Activated T-cell treated with anti-CD3 and anti-CD28 coated beads, Interleukin-2, amount 50 U/mL, for 24 hours (primary cell): Measurements from ENCODE around the gene GRPR.
"Not testable (repeated sequence)": the region's sequence is repeated elsewhere in the genome, so short reads cannot be mapped to it uniquely, and the experiment has no call there.

ENCODE experiments used
- DNase-seq: peaks from one replicate; pipeline ENCODE4 v3.0.0-alpha.2; 2020
- H3K27ac Mint-ChIP-seq: 2 replicates; pipeline ENCODE4 v1.8.0; 2020; ENCODE audit warnings: mild to moderate bottlenecking, mixed read lengths
- H3K27me3 Mint-ChIP-seq: 2 replicates; pipeline ENCODE4 v1.8.0; 2020; ENCODE audit warnings: mixed read lengths
- H3K36me3 Mint-ChIP-seq: 2 replicates; pipeline ENCODE4 v1.8.0; 2020; ENCODE audit warnings: low read depth, mixed read lengths
- H3K4me1 Mint-ChIP-seq: 2 replicates; pipeline ENCODE4 v1.8.0; 2020; ENCODE audit warnings: low read depth, mixed read lengths
- H3K4me3 Mint-ChIP-seq: 2 replicates; pipeline ENCODE4 v1.8.0; 2020; ENCODE audit warnings: mild to moderate bottlenecking, moderate library complexity, mixed read lengths
- H3K9me3 Mint-ChIP-seq: 2 replicates; pipeline ENCODE4 v1.8.0; 2020; ENCODE audit warnings: mixed read lengths

The GRPR gene

GRCh38 chrX:16144420-16144819 is 21.1 kb downstream of the GRPR start:
- peaks cover 64% of the 10 kb centered on the region for H3K27me3 Mint-ChIP-seq
- DNase-seq, result no peak
- H3K9me3 Mint-ChIP-seq, result no peaks in the 10 kb centered on the region
- peaks cover 5% of the 10 kb centered on the region for H3K4me1 Mint-ChIP-seq
- H3K27ac Mint-ChIP-seq, result no peak overlapping the region
- no peaks in the 10 kb centered on the region for H3K36me3 Mint-ChIP-seq
- H3K4me3 Mint-ChIP-seq, result no peak overlapping the region

GRCh38 chrX:16145093-16145492 is 21.7 kb downstream of the GRPR start:
- not testable (repeated sequence) for DNase-seq, H3K9me3 Mint-ChIP-seq, H3K4me1 Mint-ChIP-seq, H3K27ac Mint-ChIP-seq, H3K36me3 Mint-ChIP-seq, H3K4me3 Mint-ChIP-seq
- peaks cover 58% of the 10 kb centered on the region for H3K27me3 Mint-ChIP-seq

- Mint-ChIP-seq H3K4me1 (peaks cover 2% of the 10 kb centered on the region), H3K36me3 (no peaks in the 10 kb centered on the region), H3K4me3 (no peak overlapping the region), H3K27ac (no peak overlapping the region), H3K27me3 (peaks cover 57% of the 10 kb centered on the region), H3K9me3 (no peaks in the 10 kb centered on the region)
- no peak for DNase-seq
These were observed 22.3 kb downstream of the GRPR start for GRCh38 chrX:16145656-16146055.

GRCh38 chrX:16148896-16149295 is 25.5 kb downstream of the GRPR start:
- no peak overlapping the region for H3K27ac Mint-ChIP-seq
- H3K27me3 Mint-ChIP-seq, result peaks cover 43% of the 10 kb centered on the region
- no peak overlapping the region for H3K4me3 Mint-ChIP-seq
- no peaks in the 10 kb centered on the region for H3K4me1 Mint-ChIP-seq
- no peaks in the 10 kb centered on the region for H3K9me3 Mint-ChIP-seq
- H3K36me3 Mint-ChIP-seq, result no peaks in the 10 kb centered on the region
- DNase-seq, result no peak

- no peak overlapping the region for H3K4me3 Mint-ChIP-seq
These were observed 32.3 kb downstream of the GRPR start for GRCh38 chrX:16155581-16156096.

GRCh38 chrX:16156692-16157331 is 33.4 kb downstream of the GRPR start:
- H3K27me3 Mint-ChIP-seq, result peaks cover 49% of the 10 kb centered on the region
- no peak for DNase-seq
- no peaks in the 10 kb centered on the region for H3K36me3 Mint-ChIP-seq
- no peak overlapping the region for H3K4me3 Mint-ChIP-seq
- H3K27ac Mint-ChIP-seq, result no peak overlapping the region
- no peaks in the 10 kb centered on the region for H3K4me1 Mint-ChIP-seq
- H3K9me3 Mint-ChIP-seq, result no peaks in the 10 kb centered on the region

More at GRCh38 chrX:16155581-16156096, 32.3 kb downstream of the GRPR start:
- no peak for DNase-seq
- no peaks in the 10 kb centered on the region for H3K9me3 Mint-ChIP-seq
- H3K27ac Mint-ChIP-seq, result no peak overlapping the region
- no peaks in the 10 kb centered on the region for H3K36me3 Mint-ChIP-seq
- peaks cover 39% of the 10 kb centered on the region for H3K27me3 Mint-ChIP-seq
- H3K4me1 Mint-ChIP-seq, result no peaks in the 10 kb centered on the region

- DNase-seq, result no peak
- no peaks in the 10 kb centered on the region for H3K4me1 Mint-ChIP-seq
These were observed 37.4 kb downstream of the GRPR start for GRCh38 chrX:16160729-16161128.

GRCh38 chrX:16161173-16161572 is 37.8 kb downstream of the GRPR start:
- not testable (repeated sequence) for H3K4me1 Mint-ChIP-seq, H3K36me3 Mint-ChIP-seq, DNase-seq, H3K4me3 Mint-ChIP-seq, H3K27ac Mint-ChIP-seq, H3K9me3 Mint-ChIP-seq
- H3K27me3 Mint-ChIP-seq, result peaks cover 57% of the 10 kb centered on the region

More at GRCh38 chrX:16160729-16161128, 37.4 kb downstream of the GRPR start:
- Mint-ChIP-seq H3K9me3 (no peaks in the 10 kb centered on the region), H3K4me3 (no peak overlapping the region), H3K27me3 (peaks cover 57% of the 10 kb centered on the region), H3K36me3 (no peaks in the 10 kb centered on the region), H3K27ac (no peak overlapping the region)

GRCh38 chrX:16162391-16162790 is 39.0 kb downstream of the GRPR start:
- Mint-ChIP-seq H3K36me3 (no peaks in the 10 kb centered on the region), H3K4me3 (no peak overlapping the region), H3K27ac (no peak overlapping the region), H3K4me1 (no peaks in the 10 kb centered on the region), H3K9me3 (no peaks in the 10 kb centered on the region), H3K27me3 (peaks cover 60% of the 10 kb centered on the region)
- DNase-seq, result no peak

GRCh38 chrX:16164748-16165147 is 41.4 kb downstream of the GRPR start:
- H3K27me3 Mint-ChIP-seq, result peaks cover 65% of the 10 kb centered on the region

GRCh38 chrX:16167181-16167580 is 43.8 kb downstream of the GRPR start, which contains the start of gene MAGEB17:
Gene MAGEB17, plus strand, starts transcription at chrX:16167481. Its CDS starts 2,902 bp downstream, at chrX:16170383.
- H3K27me3 Mint-ChIP-seq, result peaks cover 56% of the 10 kb centered on the region
- H3K9me3 Mint-ChIP-seq, result no peaks in the 10 kb centered on the region
- no peak within 1 kb of the TSS for H3K4me3 Mint-ChIP-seq
- no peaks in the 10 kb centered on the region for H3K4me1 Mint-ChIP-seq
- H3K27ac Mint-ChIP-seq, result no peak within 1 kb of the TSS
- no peaks in the 10 kb centered on the region for H3K36me3 Mint-ChIP-seq
- no peak for DNase-seq

More at GRCh38 chrX:16164748-16165147, 41.4 kb downstream of the GRPR start:
- no peak for DNase-seq
- H3K27ac Mint-ChIP-seq, result no peak overlapping the region
- H3K4me1 Mint-ChIP-seq, result no peaks in the 10 kb centered on the region
- no peak overlapping the region for H3K4me3 Mint-ChIP-seq
- H3K36me3 Mint-ChIP-seq, result no peaks in the 10 kb centered on the region
- H3K9me3 Mint-ChIP-seq, result no peaks in the 10 kb centered on the region

- no peak overlapping the region for H3K4me3 Mint-ChIP-seq
- no peaks in the 10 kb centered on the region for H3K36me3 Mint-ChIP-seq
- H3K4me1 Mint-ChIP-seq, result no peaks in the 10 kb centered on the region
- no peak for DNase-seq
- H3K9me3 Mint-ChIP-seq, result no peaks in the 10 kb centered on the region
- H3K27me3 Mint-ChIP-seq, result peaks cover 47% of the 10 kb centered on the region
- H3K27ac Mint-ChIP-seq, result no peak overlapping the region
These were observed 47.7 kb downstream of the GRPR start for GRCh38 chrX:16171039-16171438.

GRCh38 chrX:16171944-16172343 is 48.6 kb downstream of the GRPR start:
- no peak overlapping the region for H3K4me3 Mint-ChIP-seq
- H3K36me3 Mint-ChIP-seq, result no peaks in the 10 kb centered on the region
- peaks cover 41% of the 10 kb centered on the region for H3K27me3 Mint-ChIP-seq
- no peak for DNase-seq
- H3K4me1 Mint-ChIP-seq, result no peaks in the 10 kb centered on the region
- no peak overlapping the region for H3K27ac Mint-ChIP-seq
- no peaks in the 10 kb centered on the region for H3K9me3 Mint-ChIP-seq

GRCh38 chrX:16172391-16172790 is 49.0 kb downstream of the GRPR start:
- H3K4me3 Mint-ChIP-seq, result no peak overlapping the region
- no peaks in the 10 kb centered on the region for H3K4me1 Mint-ChIP-seq
- no peaks in the 10 kb centered on the region for H3K36me3 Mint-ChIP-seq
- no peak for DNase-seq
- no peak overlapping the region for H3K27ac Mint-ChIP-seq
- H3K9me3 Mint-ChIP-seq, result no peaks in the 10 kb centered on the region
- peaks cover 36% of the 10 kb centered on the region for H3K27me3 Mint-ChIP-seq

GRCh38 chrX:16175329-16176061 is 52.1 kb downstream of the GRPR start:
- H3K27ac Mint-ChIP-seq, result no peak overlapping the region
- H3K4me1 Mint-ChIP-seq, result no peaks in the 10 kb centered on the region
- no peaks in the 10 kb centered on the region for H3K36me3 Mint-ChIP-seq
- peaks cover 39% of the 10 kb centered on the region for H3K27me3 Mint-ChIP-seq
- DNase-seq, result no peak
- no peaks in the 10 kb centered on the region for H3K9me3 Mint-ChIP-seq
- no peak overlapping the region for H3K4me3 Mint-ChIP-seq
